Stimulated activated CD4-positive, alpha-beta T cell treated with anti-CD3 and anti-CD28 coated beads, Interleukin-4, amount 100 ng/mL, for 24 hours (primary cell): ENCODE measurements around the gene CCT2.

Source experiments
- DNase-seq: peaks from one replicate; pipeline ENCODE4 v3.0.0-alpha.2; 2020

The CCT2 gene

GRCh38 chr12:69645031-69645430, 59.8 kb downstream of the CCT2 start:
- no peak for DNase-seq

GRCh38 chr12:69647178-69647577, 61.9 kb downstream of the CCT2 start:
- DNase-seq, result no peak

GRCh38 chr12:69648476-69648875, 63.2 kb downstream of the CCT2 start:
- DNase-seq, result no peak

GRCh38 chr12:69649529-69649928, 64.3 kb downstream of the CCT2 start:
- no peak for DNase-seq
